Mesenchymal stem cell (in vitro differentiated cells and primary cell): ENCODE measurements around the gene TGM1.

Experiments used
- DNase-seq: peaks from one replicate; pipeline ENCODE4 v3.0.0-alpha.2; 2013
- H2AFZ ChIP-seq: one replicate; pipeline ENCODE4 v1.6.1; 2013; ENCODE audit warnings: low read depth, mild to moderate bottlenecking, control low read depth, inconsistent platforms, low read length, moderate library complexity
- H2AK5ac ChIP-seq: 2 replicates; pipeline ENCODE4 v1.6.1; 2013; ENCODE audit warnings: low read length, moderate library complexity, mild to moderate bottlenecking, inconsistent platforms; ENCODE audit not compliant: severe bottlenecking
- H2BK120ac ChIP-seq: one replicate; pipeline ENCODE4 v1.6.1; 2013; ENCODE audit warnings: low read depth, mild to moderate bottlenecking, inconsistent platforms, low read length, moderate library complexity
- H2BK12ac ChIP-seq, 2 experiments: one replicate each; pipeline ENCODE4 v1.6.1; 2013; ENCODE audit warnings: inconsistent platforms in 2 of 2, low read length in 2 of 2, mild to moderate bottlenecking in 2 of 2, moderate library complexity in 2 of 2, control low read depth in 1 of 2
- H2BK15ac ChIP-seq: one replicate; pipeline ENCODE4 v1.6.1; 2013; ENCODE audit warnings: mild to moderate bottlenecking, low read depth, inconsistent platforms; ENCODE audit not compliant: poor library complexity, severe bottlenecking
- H2BK5ac ChIP-seq: 2 replicates; pipeline ENCODE4 v1.6.1; 2013; ENCODE audit warnings: low read depth, mild to moderate bottlenecking, low read length, control low read depth, inconsistent platforms; ENCODE audit not compliant: poor library complexity, severe bottlenecking
- H3K14ac ChIP-seq, 2 experiments: one replicate each; pipeline ENCODE4 v1.6.1; 2013; ENCODE audit warnings: inconsistent platforms in 2 of 2, low read length in 2 of 2, control low read depth in 1 of 2, mild to moderate bottlenecking in 1 of 2, moderate library complexity in 1 of 2
- H3K18ac ChIP-seq, 2 experiments: one replicate each; pipeline ENCODE4 v1.6.1; 2013; ENCODE audit warnings: inconsistent platforms in 2 of 2, low read length in 2 of 2, control low read depth in 1 of 2, low read depth in 1 of 2, mild to moderate bottlenecking in 1 of 2
- H3K23ac ChIP-seq, 2 experiments: one replicate each; pipeline ENCODE4 v1.6.1; 2013; ENCODE audit warnings: inconsistent platforms in 2 of 2, low read length in 2 of 2, mild to moderate bottlenecking in 2 of 2, moderate library complexity in 2 of 2, control low read depth in 1 of 2
- H3K27ac ChIP-seq: 2 replicates; pipeline ENCODE4 v1.5.1; 2013; ENCODE audit warnings: mild to moderate bottlenecking, moderate library complexity, low read length, control low read depth, inconsistent platforms; ENCODE audit not compliant: poor library complexity, severe bottlenecking
- H3K27me3 ChIP-seq, 2 experiments: 2 replicates each; pipeline versions ENCODE4 v1.6.1 to v1.7.0; 2013; ENCODE audit warnings: low read length in 2 of 2, mild to moderate bottlenecking in 2 of 2, moderate library complexity in 2 of 2, control low read depth in 1 of 2, inconsistent platforms in 1 of 2; ENCODE audit not compliant: control insufficient read depth in 1 of 2, insufficient read depth in 1 of 2
- H3K36me3 ChIP-seq, 2 experiments: 2 replicates each; pipeline versions ENCODE4 v1.6.1 to v1.7.0; 2013; ENCODE audit warnings: low read length in 2 of 2, control low read depth in 1 of 2, inconsistent platforms in 1 of 2, low read depth in 1 of 2, mild to moderate bottlenecking in 1 of 2; ENCODE audit not compliant: insufficient read depth in 2 of 2, control insufficient read depth in 1 of 2
- H3K4ac ChIP-seq, 2 experiments: one replicate each; pipeline ENCODE4 v1.6.1; 2013; ENCODE audit warnings: inconsistent platforms in 2 of 2, low read length in 2 of 2, mild to moderate bottlenecking in 2 of 2, moderate library complexity in 2 of 2, control low read depth in 1 of 2, low read depth in 1 of 2
- H3K4me1 ChIP-seq: 2 replicates; pipeline ENCODE4 v1.6.1; 2013; ENCODE audit warnings: low read depth, low read length, control low read depth; ENCODE audit not compliant: control insufficient read depth, insufficient read depth
- H3K4me2 ChIP-seq: 2 replicates; pipeline ENCODE4 v1.6.1; 2013; ENCODE audit warnings: low read length, mild to moderate bottlenecking, inconsistent platforms; ENCODE audit not compliant: poor library complexity, severe bottlenecking
- H3K4me3 ChIP-seq, 2 experiments: 2 replicates each; pipeline versions ENCODE4 v1.5.1 to v1.7.0; 2013; ENCODE audit warnings: low read length in 2 of 2, mild to moderate bottlenecking in 2 of 2, control low read depth in 1 of 2, low read depth in 1 of 2; ENCODE audit not compliant: insufficient read depth in 1 of 2
- H3K79me1 ChIP-seq: replicated peaks from 2 replicates; pipeline ENCODE4 v1.6.1; 2013; ENCODE audit warnings: mild to moderate bottlenecking, control low read depth, low read length, inconsistent platforms; ENCODE audit not compliant: poor library complexity, severe bottlenecking
- H3K9ac ChIP-seq: 2 replicates; pipeline ENCODE4 v1.7.0; 2013; ENCODE audit warnings: mild to moderate bottlenecking, low read length, moderate library complexity
- H3K9me3 ChIP-seq: 2 replicates; pipeline ENCODE4 v1.7.0; 2013; ENCODE audit warnings: mild to moderate bottlenecking, low read length; ENCODE audit not compliant: control insufficient read depth
- H4K8ac ChIP-seq: one replicate; pipeline ENCODE4 v1.6.1; 2013; ENCODE audit warnings: inconsistent platforms, mild to moderate bottlenecking, low read length, moderate library complexity
- H4K91ac ChIP-seq: one replicate; pipeline ENCODE4 v1.6.1; 2013; ENCODE audit warnings: mild to moderate bottlenecking, low read length, inconsistent platforms
- WGBS: methylation state at CpG from one replicate; pipeline ENCODE4 v1.1.7; 2013; ENCODE audit warnings: mixed read lengths; 5-methylcytosine and 5-hydroxymethylcytosine counted together

TGM1 gene

DNA sequence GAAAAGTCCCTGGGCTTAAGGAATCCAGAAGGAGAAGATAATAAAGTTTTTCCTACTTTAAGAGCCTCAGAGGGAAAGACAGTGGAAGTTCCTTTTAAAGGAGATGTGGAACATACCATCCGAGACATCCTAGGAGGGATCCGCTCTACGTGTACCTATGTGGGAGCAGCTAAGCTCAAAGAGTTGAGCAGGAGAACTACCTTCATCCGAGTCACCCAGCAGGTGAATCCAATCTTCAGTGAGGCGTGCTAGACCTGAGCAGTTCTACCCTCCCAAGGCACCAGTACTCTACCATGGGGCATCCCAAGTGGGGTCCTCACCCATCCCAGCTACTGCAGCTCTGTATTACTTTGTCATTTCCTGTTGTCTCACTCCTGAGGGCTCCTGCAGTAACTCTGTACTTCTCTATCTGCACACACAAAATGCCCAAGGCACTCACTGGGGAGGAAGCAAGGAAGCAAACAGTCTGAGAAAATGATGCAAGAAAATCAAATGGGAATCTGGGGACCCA is 24.4 kb downstream of the TGM1 start:
- Histone ChIP-seq H3K4me2 (no peak overlapping the region), H2BK15ac (no peak overlapping the region), H2AK5ac (no peak overlapping the region), H2BK5ac (no peak overlapping the region), H3K4me1 (peaks cover 17% of the 10 kb centered on the region), H3K27ac (no peak overlapping the region), H3K4me3 (no peak overlapping the region), H4K8ac (no peak overlapping the region), H3K14ac (no peak overlapping the region), H2BK120ac (no peak overlapping the region), H3K79me1 (peaks cover 35% of the 10 kb centered on the region), H3K27me3 (no peaks in the 10 kb centered on the region), H3K23ac (no peak overlapping the region), H2AFZ (no peak overlapping the region), H3K36me3 (peaks cover 42 to 73% of the 10 kb centered on the region in 2 experiments), H2BK12ac (no peak overlapping the region), H3K9ac (peak overlapping the region; percentile 91), H4K91ac (no peak overlapping the region), H3K18ac (no peak overlapping the region), H3K9me3 (no peaks in the 10 kb centered on the region), H3K4ac (no peak overlapping the region)
- DNase-seq: no peak
- WGBS: 95% methylated on average over 5 of the region's 5 CpGs

- Histone ChIP-seq H2AK5ac (no peak overlapping the region), H2BK12ac (no peak overlapping the region), H3K36me3 (peaks cover 42 to 73% of the 10 kb centered on the region in 2 experiments), H4K91ac (peak overlapping the region; percentile 4), H3K79me1 (peaks cover 39% of the 10 kb centered on the region), H3K27me3 (no peaks in the 10 kb centered on the region), H2BK120ac (no peak overlapping the region), H3K23ac (no peak overlapping the region), H3K14ac (no peak overlapping the region), H3K9ac (peak overlapping the region; percentile 91), H4K8ac (no peak overlapping the region), H3K4ac (no peak overlapping the region), H3K27ac (no peak overlapping the region), H2AFZ (no peak overlapping the region), H3K4me1 (peaks cover 18% of the 10 kb centered on the region), H3K4me3 (no peak overlapping the region), H3K9me3 (no peaks in the 10 kb centered on the region), H3K18ac (no peak overlapping the region), H2BK5ac (no peak overlapping the region), H2BK15ac (no peak overlapping the region), H3K4me2 (no peak overlapping the region)
- DNase-seq: no peak
- WGBS: 99% methylated on average over 5 of the region's 5 CpGs
Measured at GRCh38 chr14:24238123-24238522, 24.9 kb downstream of the TGM1 start.

DNA sequence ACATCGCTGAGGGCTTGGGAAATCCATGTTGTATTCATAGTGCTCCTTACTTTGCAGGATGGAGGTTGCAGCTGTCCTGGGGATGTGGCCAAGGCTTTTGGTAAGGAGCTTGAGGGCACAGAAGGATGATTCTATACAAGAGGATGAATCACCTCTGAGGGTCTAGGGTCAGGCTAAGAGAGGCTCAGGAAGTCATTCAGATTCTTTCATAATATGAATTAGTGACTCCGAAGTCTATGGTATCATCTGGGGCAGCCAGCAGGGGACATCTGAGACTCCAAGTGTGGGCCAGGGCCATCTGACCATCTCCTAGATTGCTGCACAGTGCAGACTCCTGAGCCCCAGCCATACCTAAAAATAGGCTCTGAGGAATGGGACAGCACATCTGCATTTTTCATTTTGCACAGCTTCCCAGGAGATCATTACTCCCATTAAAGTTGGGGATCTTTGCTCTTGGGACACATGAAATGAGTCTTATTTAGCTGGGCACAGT is 25.5 kb downstream of the TGM1 start:
- Histone ChIP-seq H3K9me3 (no peaks in the 10 kb centered on the region), H3K14ac (no peak overlapping the region), H3K4me1 (peaks cover 19% of the 10 kb centered on the region), H4K91ac (no peak overlapping the region), H3K27me3 (no peaks in the 10 kb centered on the region), H2AK5ac (no peak overlapping the region), H2BK12ac (no peak overlapping the region), H3K36me3 (peaks cover 42 to 73% of the 10 kb centered on the region in 2 experiments), H2BK5ac (no peak overlapping the region), H3K4me3 (no peak overlapping the region), H3K27ac (no peak overlapping the region), H2BK120ac (no peak overlapping the region), H2BK15ac (no peak overlapping the region), H3K9ac (no peak overlapping the region), H2AFZ (no peak overlapping the region), H3K4me2 (no peak overlapping the region), H3K79me1 (peaks cover 39% of the 10 kb centered on the region), H4K8ac (no peak overlapping the region), H3K18ac (no peak overlapping the region), H3K23ac (no peak overlapping the region), H3K4ac (no peak overlapping the region)
- 81% methylated on average over 2 of the region's 2 CpGs for WGBS
- no peak for DNase-seq

- Histone ChIP-seq H3K9ac (no peak overlapping the region), H3K18ac (no peak overlapping the region), H2AFZ (no peak overlapping the region), H3K27ac (no peak overlapping the region), H2AK5ac (no peak overlapping the region), H3K4me1 (peaks cover 19% of the 10 kb centered on the region), H3K36me3 (peaks cover 42 to 73% of the 10 kb centered on the region in 2 experiments), H3K4ac (no peak overlapping the region), H4K8ac (no peak overlapping the region), H3K9me3 (no peaks in the 10 kb centered on the region), H3K4me3 (no peak overlapping the region), H2BK12ac (no peak overlapping the region), H3K14ac (no peak overlapping the region), H3K4me2 (no peak overlapping the region), H2BK15ac (no peak overlapping the region), H3K23ac (no peak overlapping the region), H2BK5ac (no peak overlapping the region), H3K79me1 (peaks cover 39% of the 10 kb centered on the region), H4K91ac (no peak overlapping the region), H3K27me3 (no peaks in the 10 kb centered on the region), H2BK120ac (no peak overlapping the region)
- 100% methylated on average over 6 of the region's 6 CpGs for WGBS
- no peak for DNase-seq
Measured at GRCh38 chr14:24236689-24237462, 26.1 kb downstream of the TGM1 start.
